SK-N-SH treated with all-trans-retinoic acid at 6 μM for 48 hours (cell line): ENCODE results near the gene MACF1.

Experiments used
- SNAI2 ChIP-seq: fragments of 250-450 bp; sonication (Bioruptor Pico); IDR thresholded peaks from 2 replicates; pipeline ENCODE4 v1.5.0; 2020; ENCODE audit warnings: mild to moderate bottlenecking, moderate library complexity
- TOX ChIP-seq: fragments of 250-450 bp; sonication (Bioruptor Pico); IDR thresholded peaks from 2 replicates; pipeline ENCODE4 v1.8.0; 2021; ENCODE audit warnings: mild to moderate bottlenecking, moderate library complexity, borderline replicate concordance
- ZFP30 ChIP-seq: fragments of 450-650 bp; formaldehyde crosslinking; IDR thresholded peaks from 2 replicates; pipeline ENCODE4 v1.5.0; 2022; ENCODE audit warnings: mild to moderate bottlenecking, moderate library complexity
- TF ChIP-seq, protein P1 (sequence below): fragments of 250-450 bp; sonication (Bioruptor Pico); IDR thresholded peaks from 2 replicates; pipeline ENCODE4 v1.8.0; 2021; ENCODE audit warnings: low read depth, mild to moderate bottlenecking, moderate library complexity, borderline replicate concordance
- TF ChIP-seq, protein P2 (sequence below): fragments of 250-450 bp; sonication (Bioruptor Pico); IDR thresholded peaks from 2 replicates; pipeline ENCODE4 v1.8.0; 2020; ENCODE audit warnings: mild to moderate bottlenecking, moderate library complexity, borderline replicate concordance

DNA sequence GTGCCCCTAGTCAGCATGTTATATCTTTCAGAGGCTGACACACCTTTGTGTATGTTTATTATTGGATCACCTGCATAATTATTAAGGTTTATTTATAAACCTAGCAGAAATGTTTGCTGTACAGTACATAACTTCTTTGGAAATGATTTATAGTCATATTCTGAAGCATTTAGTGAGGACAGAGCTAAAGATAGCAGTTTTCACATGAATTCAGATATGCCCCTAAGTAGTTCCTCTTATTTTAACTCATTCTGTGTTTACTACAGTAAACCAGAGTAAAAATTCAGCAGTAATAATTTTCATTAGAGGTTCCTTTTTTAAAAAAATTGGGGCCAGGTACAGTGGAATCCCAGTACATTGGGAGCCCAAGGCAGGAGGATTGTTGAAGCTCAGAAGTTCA is 265.5 kb downstream of the MACF1 start:
- TF ChIP-seq, protein P1, sequence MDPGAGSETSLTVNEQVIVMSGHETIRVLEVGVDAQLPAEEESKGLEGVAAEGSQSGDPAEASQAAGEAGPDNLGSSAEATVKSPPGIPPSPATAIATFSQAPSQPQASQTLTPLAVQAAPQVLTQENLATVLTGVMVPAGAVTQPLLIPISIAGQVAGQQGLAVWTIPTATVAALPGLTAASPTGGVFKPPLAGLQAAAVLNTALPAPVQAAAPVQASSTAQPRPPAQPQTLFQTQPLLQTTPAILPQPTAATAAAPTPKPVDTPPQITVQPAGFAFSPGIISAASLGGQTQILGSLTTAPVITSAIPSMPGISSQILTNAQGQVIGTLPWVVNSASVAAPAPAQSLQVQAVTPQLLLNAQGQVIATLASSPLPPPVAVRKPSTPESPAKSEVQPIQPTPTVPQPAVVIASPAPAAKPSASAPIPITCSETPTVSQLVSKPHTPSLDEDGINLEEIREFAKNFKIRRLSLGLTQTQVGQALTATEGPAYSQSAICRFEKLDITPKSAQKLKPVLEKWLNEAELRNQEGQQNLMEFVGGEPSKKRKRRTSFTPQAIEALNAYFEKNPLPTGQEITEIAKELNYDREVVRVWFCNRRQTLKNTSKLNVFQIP (CRISPR knock-in tag): no peak
- TF ChIP-seq TOX (CRISPR knock-in tag) (no peak), ZFP30 (CRISPR knock-in tag) (no peak), SNAI2 (CRISPR knock-in tag) (no peak)
- TF ChIP-seq, protein P2, sequence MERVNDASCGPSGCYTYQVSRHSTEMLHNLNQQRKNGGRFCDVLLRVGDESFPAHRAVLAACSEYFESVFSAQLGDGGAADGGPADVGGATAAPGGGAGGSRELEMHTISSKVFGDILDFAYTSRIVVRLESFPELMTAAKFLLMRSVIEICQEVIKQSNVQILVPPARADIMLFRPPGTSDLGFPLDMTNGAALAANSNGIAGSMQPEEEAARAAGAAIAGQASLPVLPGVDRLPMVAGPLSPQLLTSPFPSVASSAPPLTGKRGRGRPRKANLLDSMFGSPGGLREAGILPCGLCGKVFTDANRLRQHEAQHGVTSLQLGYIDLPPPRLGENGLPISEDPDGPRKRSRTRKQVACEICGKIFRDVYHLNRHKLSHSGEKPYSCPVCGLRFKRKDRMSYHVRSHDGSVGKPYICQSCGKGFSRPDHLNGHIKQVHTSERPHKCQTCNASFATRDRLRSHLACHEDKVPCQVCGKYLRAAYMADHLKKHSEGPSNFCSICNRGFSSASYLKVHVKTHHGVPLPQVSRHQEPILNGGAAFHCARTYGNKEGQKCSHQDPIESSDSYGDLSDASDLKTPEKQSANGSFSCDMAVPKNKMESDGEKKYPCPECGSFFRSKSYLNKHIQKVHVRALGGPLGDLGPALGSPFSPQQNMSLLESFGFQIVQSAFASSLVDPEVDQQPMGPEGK (CRISPR knock-in tag): no peak
